ENCODE results near the gene IFITM5.
A peak's percentile ranks its signal among the peaks of the same experiment; 100 is the strongest.
"Not testable (repeated sequence)": the region's sequence is repeated elsewhere in the genome, so short reads cannot be mapped to it uniquely, and the experiment has no call there.

Gene IFITM5

GRCh38 chr11:311013-311748 lies 11.9 kb upstream of the IFITM5 start:
- DNase-seq, result not testable (repeated sequence)

GRCh38 chr11:309979-310572 lies 10.8 kb upstream of the IFITM5 start:
- not testable (repeated sequence) for DNase-seq

GRCh38 chr11:308740-309665 lies 9.7 kb upstream of the IFITM5 start:
- DNase-seq, result not testable (repeated sequence)

GRCh38 chr11:307766-308708 lies 8.7 kb upstream of the IFITM5 start, which contains the start of gene IFITM2:
Gene IFITM2, plus strand, starts transcription at chr11:307816. Its CDS starts 377 bp downstream, at chr11:308193.
- peak; percentile 45 for DNase-seq

- DNase-seq, result no peak
Measured at GRCh38 chr11:306645-307371, 7.5 kb upstream of the IFITM5 start.

GRCh38 chr11:305844-306211 lies 6.5 kb upstream of the IFITM5 start:
- DNase-seq, result no peak

GRCh38 chr11:304915-305843 lies 5.9 kb upstream of the IFITM5 start:
- peak; percentile 30 for DNase-seq

- no peak for DNase-seq
Measured at GRCh38 chr11:304061-304506, 4.8 kb upstream of the IFITM5 start.

- DNase-seq, result no peak
Measured at GRCh38 chr11:303363-303762, 4.0 kb upstream of the IFITM5 start.

GRCh38 chr11:299951-300735 lies 817 bp upstream of the IFITM5 start:
- DNase-seq, result no peak

- DNase-seq, result no peak
Measured at GRCh38 chr11:298406-299065, 790 bp downstream of the IFITM5 start.

- no peak for DNase-seq
Measured at GRCh38 chr11:297586-298405, 1.5 kb downstream of the IFITM5 start.

GRCh38 chr11:297051-297585 lies 2.2 kb downstream of the IFITM5 start:
- DNase-seq, result no peak

- DNase-seq, result no peak
Measured at GRCh38 chr11:296171-297050, 2.9 kb downstream of the IFITM5 start.

GRCh38 chr11:295351-296170 lies 3.8 kb downstream of the IFITM5 start:
- no peak for DNase-seq

GRCh38 chr11:294780-295179 lies 4.5 kb downstream of the IFITM5 start:
- no peak for DNase-seq

Measured in kidney glomerular epithelial cell (primary cell).